VCaP (cell line): ENCODE measurements around the gene SLC22A16.

Experiments
- H3K27ac ChIP-seq: fragments of 450-650 bp; 2 replicates; pipeline ENCODE4 v1.5.1; 2017
- CTCF ChIP-seq: fragments of 450-650 bp; conservative IDR thresholded peaks from 2 replicates; pipeline ENCODE4 v1.5.1; 2017; ENCODE audit warnings: mild to moderate bottlenecking, moderate library complexity

The SLC22A16 gene

DNA sequence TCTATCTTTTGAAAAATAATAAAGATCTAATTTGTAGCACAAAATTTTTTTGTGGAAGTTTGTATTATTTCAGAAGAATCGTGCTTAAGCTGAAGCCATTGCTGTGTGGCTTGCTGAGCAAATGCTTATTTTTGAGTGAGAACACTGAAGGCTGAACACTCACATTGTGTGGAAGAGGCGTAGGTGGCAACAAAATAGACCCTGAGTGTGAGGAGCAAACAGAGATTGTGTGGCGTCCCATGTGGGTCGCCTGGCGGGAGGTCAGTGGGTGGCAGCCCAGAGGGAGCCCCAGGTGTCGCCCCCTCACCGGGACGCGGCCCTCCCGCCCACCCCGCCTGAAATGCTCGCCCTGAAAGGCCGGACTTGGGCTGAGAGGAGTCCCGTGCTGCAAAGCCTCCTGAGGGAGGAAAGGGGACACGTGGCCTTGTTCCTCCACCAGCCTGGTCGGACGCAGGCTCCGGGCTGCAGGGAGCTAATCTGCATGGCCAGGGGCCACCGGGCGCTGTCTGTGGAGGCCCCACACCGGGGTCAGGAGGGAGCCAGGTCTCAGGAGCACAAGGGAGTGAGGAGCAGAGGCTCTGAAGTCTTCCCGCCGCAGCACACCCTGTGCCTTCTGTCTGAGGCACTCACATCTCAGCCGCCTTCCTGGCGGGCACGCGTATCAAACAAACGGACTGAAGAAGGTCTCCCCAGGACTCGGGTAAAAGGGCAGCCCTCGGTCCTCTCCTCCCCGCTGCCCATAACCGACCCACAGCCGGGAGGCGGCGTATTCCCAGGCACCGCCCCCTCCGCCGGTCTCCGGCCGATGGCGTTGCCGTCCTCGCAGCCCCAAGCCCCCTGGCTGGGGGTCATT is 77.0 kb downstream of the SLC22A16 start:
- no peak overlapping the region for H3K27ac ChIP-seq
- TF ChIP-seq CTCF: no peak

DNA sequence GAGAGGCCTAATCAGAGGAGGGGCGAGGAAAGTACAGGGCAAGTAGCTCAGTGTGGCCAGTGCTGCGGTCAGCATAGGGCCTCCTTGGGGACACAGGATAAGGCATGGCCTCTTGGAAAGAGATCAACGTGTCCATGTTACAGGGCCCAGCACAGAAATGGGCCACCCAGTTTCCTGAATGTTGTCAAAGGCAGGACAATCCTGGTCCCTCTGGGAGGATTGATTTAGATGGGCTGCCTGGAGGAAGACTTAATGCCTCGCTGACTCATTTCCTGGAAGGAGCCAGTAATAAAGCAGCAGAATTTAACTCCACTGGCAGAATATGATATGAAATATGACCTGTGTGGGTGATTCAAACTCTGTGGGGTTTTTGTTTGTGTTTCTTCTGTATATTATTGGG is 77.6 kb downstream of the SLC22A16 start:
- H3K27ac ChIP-seq: no peak overlapping the region
- no peak for TF ChIP-seq CTCF

DNA sequence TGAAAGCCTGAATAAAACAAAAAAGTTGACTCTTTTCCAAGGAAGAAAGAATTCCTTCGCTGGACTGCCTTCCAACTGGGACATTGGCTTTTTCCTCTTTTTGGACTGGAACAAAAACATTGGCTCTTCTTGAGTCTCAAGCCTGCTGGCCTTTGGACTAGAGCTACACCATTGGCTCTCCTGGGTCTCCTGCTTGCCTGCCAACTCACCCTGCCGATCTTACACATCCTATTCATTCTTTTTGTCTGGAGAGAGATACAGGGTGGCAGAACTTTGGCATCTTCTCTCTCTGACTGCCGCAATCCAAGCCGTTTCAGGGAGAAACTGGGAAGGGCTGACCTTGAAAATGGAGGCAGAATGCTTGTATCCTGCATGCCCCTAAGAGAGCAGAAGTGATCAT is 81.2 kb downstream of the SLC22A16 start:
- TF ChIP-seq CTCF: no peak
- no peak overlapping the region for H3K27ac ChIP-seq

- TF ChIP-seq CTCF: no peak
- no peak overlapping the region for H3K27ac ChIP-seq
Measured at GRCh38 chr6:110394409-110394808, 82.0 kb downstream of the SLC22A16 start.

GRCh38 chr6:110392727-110393126 is 83.7 kb downstream of the SLC22A16 start:
- TF ChIP-seq CTCF: no peak

GRCh38 chr6:110390404-110390803 is 86.0 kb downstream of the SLC22A16 start:
- no peak for TF ChIP-seq CTCF
- peak overlapping the region; percentile 93 for H3K27ac ChIP-seq

More at GRCh38 chr6:110392727-110393126, 83.7 kb downstream of the SLC22A16 start:
- no peak overlapping the region for H3K27ac ChIP-seq

- TF ChIP-seq CTCF: no peak
Measured at GRCh38 chr6:110389689-110390382, 86.6 kb downstream of the SLC22A16 start.

More at GRCh38 chr6:110389689-110390382, 86.6 kb downstream of the SLC22A16 start:
- H3K27ac ChIP-seq: peak overlapping the region; percentile 93
